Activated T-cell treated with anti-CD3 and anti-CD28 coated beads for 48 hours (primary cell): ENCODE measurements around the gene DKKL1.

Experiments
- DNase-seq: peaks from one replicate; pipeline ENCODE4 v3.0.0-alpha.2; 2020; ENCODE audit warnings: low read depth

DKKL1 gene

DNA sequence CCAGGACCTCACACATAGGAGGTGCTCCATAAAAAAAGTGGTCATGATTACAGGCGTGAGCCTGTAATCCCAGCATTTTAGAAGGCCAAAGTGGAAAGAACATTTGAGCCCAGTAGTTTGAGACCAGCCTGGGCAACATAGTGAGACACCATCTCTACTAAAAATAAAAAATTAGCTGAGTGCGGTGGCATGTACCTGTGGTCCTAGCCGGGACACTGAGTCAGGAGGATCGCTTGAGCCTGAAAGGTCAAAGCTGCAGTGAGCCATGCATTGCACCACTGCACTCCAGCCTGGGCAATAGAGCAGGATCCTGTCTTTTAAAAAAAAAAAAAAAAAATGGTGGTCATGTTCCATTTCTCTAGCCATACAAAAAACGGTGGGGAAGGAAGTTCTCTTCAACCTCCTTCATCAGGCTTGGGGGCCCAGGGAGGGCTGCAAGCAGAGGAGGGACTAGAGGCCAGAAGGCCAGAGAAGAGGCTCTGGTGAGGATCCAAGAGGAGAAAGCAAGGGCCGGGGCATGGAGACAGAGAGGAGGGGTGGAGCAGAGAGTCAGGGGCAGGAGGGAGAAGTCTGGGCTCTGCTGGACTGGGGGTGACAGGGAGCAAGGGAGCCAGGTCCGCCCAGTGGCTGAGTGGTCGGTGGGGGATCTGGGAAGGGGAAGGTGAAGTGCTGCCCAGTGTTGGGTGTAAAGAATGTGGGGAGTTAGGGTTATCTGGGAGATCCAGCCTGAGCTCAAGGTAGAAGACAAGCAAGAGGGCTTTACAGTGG, 33.2 kb downstream of the DKKL1 start:
- DNase-seq: no peak

DNA sequence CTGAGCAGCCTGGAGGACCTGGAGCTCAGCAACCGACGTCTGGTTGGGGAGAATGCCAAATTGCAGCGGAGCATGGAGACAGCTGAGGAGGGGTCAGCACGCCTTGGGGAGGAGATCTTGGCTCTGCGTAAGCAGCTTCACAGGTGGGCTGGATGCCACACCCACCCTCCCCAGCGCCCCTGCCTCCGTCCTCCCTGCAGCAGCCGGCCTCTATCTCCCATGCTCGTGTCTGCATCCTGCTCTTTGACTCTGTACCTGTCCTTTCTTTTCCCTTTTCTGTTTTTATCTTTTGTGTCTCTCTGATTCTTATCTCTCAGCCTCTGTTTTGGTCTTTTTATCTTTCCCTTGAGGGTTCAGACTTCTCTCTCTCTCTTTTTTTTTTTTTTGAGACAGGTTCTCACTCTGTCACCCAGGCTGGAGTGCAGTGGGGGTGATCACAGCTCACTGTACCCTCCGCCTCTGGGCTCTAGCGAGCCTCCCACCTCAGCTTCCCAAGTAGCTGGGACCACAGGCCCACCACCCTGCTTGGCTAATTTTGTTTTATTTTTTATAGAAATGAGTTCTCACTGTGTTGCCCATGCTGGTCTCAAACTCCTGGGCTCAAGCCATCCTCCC, 34.4 kb downstream of the DKKL1 start:
- no peak for DNase-seq

GRCh38 chr19:49398931-49399330, 35.3 kb downstream of the DKKL1 start:
- DNase-seq: no peak

DNA sequence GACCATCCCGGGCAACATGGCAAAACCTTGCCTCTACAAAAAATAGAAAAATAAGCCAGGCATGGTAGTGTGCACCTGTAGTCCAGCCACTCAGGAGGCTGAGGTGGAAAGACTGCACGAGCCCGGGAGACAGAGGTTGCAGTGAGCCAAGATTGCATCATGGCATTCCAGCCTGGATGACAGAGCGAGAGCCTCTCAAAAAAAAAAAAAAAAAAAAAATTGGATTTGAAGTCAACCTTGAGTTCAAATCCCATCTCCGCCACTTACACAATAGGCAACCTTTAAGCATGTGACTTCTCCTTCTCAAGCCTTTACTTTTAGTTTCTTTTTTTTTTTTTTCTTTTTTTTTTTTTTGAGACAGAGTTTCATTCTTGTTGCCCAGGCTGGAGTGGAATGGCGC, 36.4 kb downstream of the DKKL1 start:
- no peak for DNase-seq

DNA sequence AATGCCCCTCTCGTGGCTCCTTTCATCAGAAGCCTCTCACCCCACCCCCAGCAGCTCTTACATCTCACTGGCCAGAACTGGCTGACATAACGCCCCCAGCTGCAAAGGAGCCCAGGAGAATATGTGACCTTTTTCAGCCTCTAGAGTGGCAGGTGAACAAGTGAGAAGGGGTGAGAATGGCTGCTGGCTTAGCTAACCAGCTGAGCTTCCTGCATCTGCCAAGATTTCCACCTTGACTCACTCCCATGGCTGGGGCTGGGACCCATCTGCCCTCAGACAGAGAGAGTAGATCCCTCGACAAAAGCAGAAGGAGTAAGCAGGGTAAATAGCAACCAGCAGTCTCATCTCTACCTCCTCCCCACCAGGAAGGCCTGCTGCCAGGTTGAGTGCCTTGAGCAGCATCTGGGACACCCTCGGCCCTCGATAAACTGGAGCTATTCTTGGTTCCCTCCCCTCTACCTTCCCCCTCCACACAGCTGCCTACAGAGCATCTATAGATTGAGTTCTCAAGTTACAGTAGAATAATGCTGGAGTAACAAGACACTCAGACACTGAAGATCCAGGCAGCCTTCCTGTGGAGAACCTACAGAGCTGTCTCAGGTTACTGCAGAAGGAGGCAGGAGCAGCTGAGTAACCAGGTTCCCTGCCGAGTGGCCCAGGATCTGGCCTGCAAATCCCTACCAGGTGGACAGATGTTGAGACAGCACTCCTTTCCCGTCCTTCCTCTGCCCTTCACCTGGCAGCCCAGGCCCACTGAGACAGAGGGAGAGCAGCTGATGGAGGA, 39.9 kb downstream of the DKKL1 start:
- DNase-seq: no peak

DNA sequence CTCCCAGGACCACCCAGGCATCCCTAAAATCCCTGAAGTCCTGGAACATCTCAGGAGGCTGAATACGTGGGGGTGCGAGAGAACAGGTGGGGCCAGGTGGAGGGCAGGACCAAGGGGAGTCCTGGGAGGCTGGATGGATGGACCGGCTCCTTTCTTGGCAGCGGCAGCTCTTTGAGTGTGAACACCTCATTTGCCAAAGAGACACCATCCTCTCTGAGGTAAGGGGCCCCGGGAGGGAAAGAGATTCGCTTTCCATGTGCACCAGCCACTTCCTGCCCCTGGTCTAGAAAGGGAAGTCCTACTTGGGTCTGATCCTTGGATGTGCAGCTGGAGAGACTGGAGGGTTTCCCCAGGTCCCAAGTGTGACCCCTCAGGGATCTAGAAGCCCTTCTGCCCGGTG, 43.4 kb downstream of the DKKL1 start:
- DNase-seq: no peak

DNA sequence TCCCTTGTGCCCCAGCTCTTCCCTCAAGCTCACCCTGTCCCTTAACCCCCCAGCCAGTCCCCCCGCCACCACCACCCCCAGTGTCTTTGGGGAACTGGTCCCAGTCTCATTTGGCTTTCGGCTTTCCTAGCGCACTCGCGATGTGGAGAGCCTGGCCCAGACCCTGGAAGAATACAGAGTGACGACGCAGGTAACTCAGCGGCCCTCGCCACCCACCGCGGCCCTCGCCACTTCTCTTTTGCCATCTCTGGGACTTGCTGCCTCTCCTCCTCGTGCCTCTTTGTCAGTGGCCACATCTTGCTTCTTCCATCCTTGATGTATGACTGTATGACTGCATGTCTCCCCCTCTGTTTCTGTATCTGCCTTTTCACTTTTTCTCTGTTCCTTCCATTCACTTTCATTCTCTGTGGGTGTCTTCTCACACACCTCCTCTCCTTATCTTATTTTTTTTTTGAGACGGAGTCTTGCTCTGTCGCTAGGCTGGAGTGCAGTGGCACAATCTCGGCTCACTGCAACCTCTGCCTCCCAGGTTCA, 43.9 kb downstream of the DKKL1 start:
- DNase-seq: no peak

DNA sequence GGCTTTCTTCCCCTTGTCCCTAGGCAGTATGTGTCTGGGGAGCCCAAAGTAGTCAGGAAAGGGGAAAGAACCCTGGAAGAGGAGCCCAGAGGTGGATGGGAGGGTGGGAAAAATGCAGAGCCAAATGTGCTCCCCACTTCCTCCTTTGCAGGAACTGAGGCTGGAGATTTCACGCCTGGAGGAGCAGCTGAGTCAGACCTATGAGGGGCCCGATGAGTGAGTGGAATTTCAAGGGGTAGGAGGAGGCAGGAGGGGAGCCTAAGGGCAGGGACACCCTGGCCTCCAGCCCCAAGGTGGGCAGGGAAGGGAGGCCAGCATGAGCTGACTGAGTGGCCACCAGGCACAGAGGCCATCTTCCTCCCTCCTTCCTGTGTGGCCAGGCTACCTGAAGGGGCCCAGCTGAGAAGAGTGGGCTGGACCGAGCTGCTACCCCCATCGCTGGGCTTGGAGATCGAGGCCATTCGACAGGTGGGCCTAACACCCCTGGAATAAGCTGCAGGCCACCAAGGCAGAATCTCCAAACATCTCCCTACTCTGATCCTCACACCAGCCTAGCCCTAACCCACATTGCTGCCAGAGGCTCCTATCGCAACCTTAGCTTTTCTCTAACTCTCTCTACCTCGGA, 45.3 kb downstream of the DKKL1 start:
- no peak for DNase-seq

- no peak for DNase-seq
Observed at GRCh38 chr19:49409441-49410029, 45.9 kb downstream of the DKKL1 start.

- DNase-seq: no peak
Observed at GRCh38 chr19:49411681-49412326, 48.1 kb downstream of the DKKL1 start.

- DNase-seq: no peak
Observed at GRCh38 chr19:49413348-49413747, 49.7 kb downstream of the DKKL1 start.

- no peak for DNase-seq
Observed at GRCh38 chr19:49414256-49414655, 50.6 kb downstream of the DKKL1 start.

GRCh38 chr19:49415102-49415809, 51.6 kb downstream of the DKKL1 start:
- no peak for DNase-seq

- no peak for DNase-seq
Observed at GRCh38 chr19:49415810-49416200, 52.1 kb downstream of the DKKL1 start.

DNA sequence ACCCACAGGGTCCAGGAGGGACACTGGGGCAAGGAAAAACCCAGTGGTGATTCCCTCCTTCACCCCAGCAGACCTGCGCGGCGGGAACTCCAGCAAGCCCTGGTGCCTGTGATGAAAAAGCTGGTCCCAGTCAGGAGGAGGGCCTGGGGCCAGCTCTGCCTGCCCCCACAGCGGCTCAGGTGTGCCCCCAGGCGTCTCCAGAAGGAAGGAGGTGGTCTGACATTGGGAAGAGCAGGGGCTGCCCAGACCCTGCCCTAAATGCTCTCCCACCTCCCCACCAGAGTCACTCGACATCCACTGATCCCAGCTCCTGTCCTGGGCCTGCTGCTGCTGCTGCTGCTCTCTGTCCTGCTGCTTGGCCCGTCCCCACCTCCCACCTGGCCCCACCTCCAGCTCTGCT, 53.4 kb downstream of the DKKL1 start:
- no peak for DNase-seq

- DNase-seq: no peak
Observed at GRCh38 chr19:49418511-49418910, 54.8 kb downstream of the DKKL1 start.

GRCh38 chr19:49419173-49419572, 55.5 kb downstream of the DKKL1 start:
- no peak for DNase-seq

- DNase-seq: no peak
Observed at GRCh38 chr19:49420227-49420626, 56.5 kb downstream of the DKKL1 start.

DNA sequence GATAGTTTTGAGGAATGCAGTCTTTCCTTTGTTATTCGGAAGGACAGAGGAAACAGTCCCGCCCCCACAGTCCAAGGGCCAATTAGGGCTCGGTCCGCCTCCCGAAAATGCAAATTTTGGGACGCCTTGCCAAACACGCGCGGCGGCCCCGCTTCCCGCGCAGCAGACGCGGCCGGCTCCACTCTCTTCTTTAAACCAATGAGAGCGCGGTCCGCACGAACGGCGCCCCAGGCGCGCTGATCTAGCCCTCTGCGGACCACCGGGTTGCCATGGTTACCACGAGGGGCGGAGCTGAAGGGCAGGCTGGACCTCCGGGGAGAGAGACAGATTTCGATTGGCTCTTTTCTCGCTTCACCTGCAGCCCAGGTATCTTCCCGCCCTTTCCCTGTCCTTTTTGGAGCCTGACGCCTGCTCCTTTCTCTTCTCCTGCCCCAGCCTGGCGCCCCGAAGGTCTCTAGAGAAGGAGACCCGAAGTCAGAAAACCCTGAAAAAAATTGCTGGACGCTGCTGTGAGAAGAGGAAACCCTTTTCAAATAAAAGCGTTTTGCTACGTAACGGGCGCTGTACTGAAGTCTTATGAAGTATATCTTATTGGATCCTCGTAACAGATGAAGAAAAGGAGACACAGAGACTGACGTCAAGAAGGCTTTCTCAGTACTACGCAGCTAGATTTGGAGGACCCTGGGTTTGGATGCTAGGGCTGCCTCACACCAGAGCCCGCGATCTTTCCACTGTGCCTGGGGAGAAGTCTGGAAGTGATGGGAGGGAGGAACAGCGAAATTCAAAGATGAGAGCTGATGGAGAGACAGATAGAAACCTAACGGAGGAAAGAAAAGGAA, 57.6 kb downstream of the DKKL1 start:
- peak; percentile 54 for DNase-seq

DNA sequence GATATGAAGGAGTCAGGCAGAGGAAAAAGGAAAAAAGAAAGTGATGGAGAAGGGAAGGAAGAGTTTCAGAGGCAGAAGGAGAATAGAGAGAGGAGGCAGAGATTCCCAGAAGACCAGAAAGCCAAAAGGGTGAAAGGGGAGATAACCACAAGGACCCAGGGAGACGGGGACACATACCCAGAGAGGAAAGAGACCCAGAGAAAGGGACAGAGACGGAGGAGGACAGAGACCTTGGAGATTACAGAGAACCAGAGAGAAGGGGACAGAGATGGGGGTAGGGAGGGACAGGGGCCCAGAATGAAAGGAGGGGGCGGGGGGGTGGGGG, 58.2 kb downstream of the DKKL1 start:
- DNase-seq: no peak
